H1 (cell line): ENCODE measurements around the gene CACNA1E. TPM values are rescaled to one million over a fixed set of nuclear protein-coding genes. Genes with fewer than 3 reads are reported as not detected.

Experiments
- CTCF ChIA-PET: fragments of 300-600 bp; sonication (Branson Sonifier 250); formaldehyde crosslinking; loops from one replicate; lab custom pipeline; 2021; ENCODE audit not compliant: partially characterized antibody; lab: Charles Lee
- POLR2A ChIA-PET: fragments of 300-600 bp; sonication (Branson Sonifier 250); formaldehyde crosslinking; loops from one replicate; lab custom pipeline; 2021; ENCODE audit warnings: inconsistent platforms; ENCODE audit not compliant: partially characterized antibody; lab: Charles Lee
- DNase-seq, 2 experiments: peaks; one replicate each; pipeline versions ENCODE4 v3.0.0 to v3.0.0-alpha.2; 2010 to 2022; ENCODE audit warnings: low spot score in 2 of 2, low read depth in 1 of 2, mixed read lengths in 1 of 2
- FAIRE-seq: peaks from 2 replicates; lab custom pipeline; 2011; peaks lifted over from hg19 to GRCh38; lab: Jason Lieb, UNC
- H2AFZ ChIP-seq: 2 replicates; pipeline ENCODE4 v1.8.1; 2012; ENCODE audit warnings: low read length, inconsistent platforms
- H2AK5ac ChIP-seq: 2 replicates; pipeline ENCODE4 v1.6.1; 2013; ENCODE audit warnings: low read depth, low read length
- H2BK120ac ChIP-seq: replicated peaks from 2 replicates; pipeline ENCODE3; 2013; ENCODE audit warnings: low read depth, low read length, inconsistent platforms
- H2BK12ac ChIP-seq: 2 replicates; pipeline ENCODE4 v1.6.1; 2013; ENCODE audit warnings: low read depth, low read length
- H2BK15ac ChIP-seq: 2 replicates; pipeline ENCODE4 v1.6.1; 2013; ENCODE audit warnings: low read length
- H2BK20ac ChIP-seq: 2 replicates; pipeline ENCODE4 v1.6.1; 2013; ENCODE audit warnings: low read length
- H2BK5ac ChIP-seq: 2 replicates; pipeline ENCODE4 v1.6.1; 2013; ENCODE audit warnings: low read depth, low read length
- H3K14ac ChIP-seq: 2 replicates; pipeline ENCODE4 v1.6.1; 2013; ENCODE audit warnings: inconsistent platforms; ENCODE audit not compliant: insufficient read length
- H3K18ac ChIP-seq: 2 replicates; pipeline ENCODE4 v1.6.1; 2013; ENCODE audit warnings: low read length; ENCODE audit errors: extremely low read depth
- H3K23ac ChIP-seq: 2 replicates; pipeline ENCODE4 v1.6.1; 2013; ENCODE audit warnings: inconsistent platforms; ENCODE audit not compliant: insufficient read length
- H3K23me2 ChIP-seq: 2 replicates; pipeline ENCODE4 v1.6.1; 2013; ENCODE audit warnings: low read depth, low read length
- H3K27ac ChIP-seq: 2 replicates; pipeline ENCODE4 v1.6.1; 2011; ENCODE audit warnings: low read depth, low read length, inconsistent platforms
- H3K27me3 ChIP-seq, 4 experiments: replicated peaks in 1 of 4; 1 replicate in 1 of 4; 2 replicates in 3 of 4; pipeline versions ENCODE4 v1.6.1 to v1.8.1; 2011 to 2013; ENCODE audit warnings: low read length in 3 of 4, mild to moderate bottlenecking in 3 of 4, inconsistent platforms in 2 of 4, mixed read lengths in 2 of 4, moderate library complexity in 1 of 4; ENCODE audit not compliant: control insufficient read depth in 3 of 4, insufficient read depth in 3 of 4; ENCODE audit errors: extremely low read depth in 1 of 4
- H3K36me3 ChIP-seq, 4 experiments: 2 replicates each; pipeline versions ENCODE4 v1.6.1 to v1.8.1; 2011 to 2013; ENCODE audit warnings: mild to moderate bottlenecking in 4 of 4, low read length in 3 of 4, moderate library complexity in 2 of 4, control low read depth in 1 of 4, inconsistent platforms in 1 of 4; ENCODE audit not compliant: insufficient read depth in 4 of 4, control insufficient read depth in 2 of 4
- H3K4ac ChIP-seq: replicated peaks from 2 replicates; pipeline ENCODE3; 2013; ENCODE audit warnings: low read length, low read depth, mixed read lengths, inconsistent platforms; ENCODE audit not compliant: insufficient read length
- H3K4me1 ChIP-seq, 4 experiments: replicated peaks in 1 of 4; 1 replicate in 1 of 4; 2 replicates in 3 of 4; pipeline versions ENCODE4 v1.6.1 to v1.8.1; 2011 to 2013; ENCODE audit warnings: low read length in 3 of 4, inconsistent platforms in 2 of 4, mixed read lengths in 1 of 4; ENCODE audit not compliant: insufficient read depth in 4 of 4, control insufficient read depth in 3 of 4
- H3K4me2 ChIP-seq, 2 experiments: 2 replicates each; pipeline versions ENCODE4 v1.6.1 to v1.8.1; 2011 to 2013; ENCODE audit warnings: low read depth in 2 of 2, low read length in 2 of 2, control low read depth in 1 of 2, inconsistent platforms in 1 of 2, mild to moderate bottlenecking in 1 of 2; ENCODE audit not compliant: insufficient read depth in 1 of 2
- H3K4me3 ChIP-seq, 4 experiments: fragments of 200-600, 300-600 bp in 1 of 4; sonication (generic), shearing (Covaris generic), sonication (Bioruptor Twin) in 1 of 4; 2 replicates each; pipeline versions ENCODE4 v1.5.1 to v1.8.1; 2011 to 2016; ENCODE audit warnings: low read length in 4 of 4, low read depth in 3 of 4, control low read depth in 2 of 4, inconsistent platforms in 2 of 4, mild to moderate bottlenecking in 2 of 4, mixed read lengths in 1 of 4, moderate library complexity in 1 of 4; ENCODE audit not compliant: insufficient read depth in 2 of 4; ENCODE audit errors: extremely low read depth in 1 of 4
- H3K56ac ChIP-seq: replicated peaks from 2 replicates; pipeline ENCODE3; 2013; ENCODE audit warnings: low read depth, mild to moderate bottlenecking, mixed read lengths, low read length, inconsistent platforms; ENCODE audit not compliant: insufficient read length
- H3K79me1 ChIP-seq: 2 replicates; pipeline ENCODE4 v1.6.1; 2013; ENCODE audit warnings: low read depth, low read length, control low read depth
- H3K79me2 ChIP-seq, 2 experiments: 2 replicates each; pipeline versions ENCODE4 v1.6.1 to v1.8.1; 2012 to 2013; ENCODE audit warnings: low read length in 2 of 2, mild to moderate bottlenecking in 2 of 2, inconsistent platforms in 1 of 2; ENCODE audit not compliant: insufficient read depth in 2 of 2, control insufficient read depth in 1 of 2
- H3K9ac ChIP-seq, 4 experiments: replicated peaks in 1 of 4; 1 replicate in 1 of 4; 2 replicates in 3 of 4; pipeline versions ENCODE4 v1.6.1 to v1.8.1; 2011 to 2013; ENCODE audit warnings: low read depth in 3 of 4, low read length in 3 of 4, control low read depth in 2 of 4, mild to moderate bottlenecking in 2 of 4, moderate library complexity in 2 of 4, inconsistent platforms in 1 of 4; ENCODE audit errors: extremely low read depth in 1 of 4
- H3K9me3 ChIP-seq, 2 experiments: 2 replicates each; pipeline versions ENCODE4 v1.6.1 to v1.8.1; 2012 to 2013; ENCODE audit warnings: mild to moderate bottlenecking in 2 of 2, moderate library complexity in 2 of 2, control low read depth in 1 of 2, inconsistent platforms in 1 of 2, low read depth in 1 of 2, low read length in 1 of 2, mixed read lengths in 1 of 2; ENCODE audit not compliant: insufficient read depth in 2 of 2
- H4K20me1 ChIP-seq, 2 experiments: replicated peaks in 1 of 2; 2 replicates each; pipeline versions ENCODE3 to v1.8.1; 2011 to 2013; ENCODE audit warnings: inconsistent platforms in 2 of 2, low read length in 2 of 2, mild to moderate bottlenecking in 1 of 2; ENCODE audit not compliant: insufficient read depth in 2 of 2, control insufficient read depth in 1 of 2
- H4K5ac ChIP-seq: 2 replicates; pipeline ENCODE4 v1.6.1; 2013; ENCODE audit warnings: low read length, low read depth, mixed read lengths, inconsistent platforms; ENCODE audit not compliant: insufficient read length
- H4K8ac ChIP-seq: 2 replicates; pipeline ENCODE4 v1.8.0; 2013; ENCODE audit warnings: mild to moderate bottlenecking, moderate library complexity, low read length, inconsistent platforms; ENCODE audit not compliant: insufficient read depth; ENCODE audit errors: extremely low read depth
- H4K91ac ChIP-seq: replicated peaks from 2 replicates; pipeline ENCODE3; 2013; ENCODE audit warnings: low read length, mixed read lengths, inconsistent platforms; ENCODE audit not compliant: insufficient read length
- CHD1 ChIP-seq: IDR thresholded peaks from 2 replicates; pipeline ENCODE4 v1.6.1; 2012; ENCODE audit warnings: low read depth, low read length, improper control_type of control experiment
- EP300 ChIP-seq, 2 experiments: IDR thresholded peaks; 1 replicate in 1 of 2; 2 replicates in 1 of 2; pipeline ENCODE4 v1.6.1; 2011 to 2012; ENCODE audit warnings: low read depth in 2 of 2, low read length in 2 of 2, mild to moderate bottlenecking in 2 of 2, borderline replicate concordance in 1 of 2, inconsistent platforms in 1 of 2, moderate library complexity in 1 of 2
- GTF2F1 ChIP-seq: IDR thresholded peaks from 2 replicates; pipeline ENCODE4 v1.6.1; 2012; ENCODE audit warnings: low read depth, low read length, improper control_type of control experiment, borderline replicate concordance
- KDM1A ChIP-seq: fragments of 200-600, 300-600 bp; sonication (generic); IDR thresholded peaks from 2 replicates; pipeline ENCODE4 v1.7.1; 2016; ENCODE audit warnings: mild to moderate bottlenecking, low read length, borderline replicate concordance
- MAX ChIP-seq: IDR thresholded peaks from 2 replicates; pipeline ENCODE4 v1.6.1; 2012; ENCODE audit warnings: inconsistent platforms
- NRF1 ChIP-seq: IDR thresholded peaks from 2 replicates; pipeline ENCODE4 v1.6.1; 2011; ENCODE audit warnings: mild to moderate bottlenecking, low read depth, low read length, improper control_type of control experiment
- RBBP5 ChIP-seq: IDR thresholded peaks from 2 replicates; pipeline ENCODE4 v1.7.1; 2012; ENCODE audit warnings: low read depth, mild to moderate bottlenecking, inconsistent platforms, low read length, moderate library complexity, borderline replicate concordance
- SAP30 ChIP-seq: fragments of 300-600 bp; sonication (generic); IDR thresholded peaks from 2 replicates; pipeline ENCODE4 v1.7.1; 2012; ENCODE audit warnings: low read length, moderate library complexity, mild to moderate bottlenecking, inconsistent platforms; ENCODE audit not compliant: insufficient read depth, insufficient replicate concordance
- SIN3A ChIP-seq, 2 experiments: IDR thresholded peaks in 1 of 2; conservative IDR thresholded peaks in 1 of 2; 2 replicates each; pipeline ENCODE4 v1.6.1; 2011 to 2012; ENCODE audit warnings: low read length in 2 of 2, improper control_type of control experiment in 1 of 2, low read depth in 1 of 2, mild to moderate bottlenecking in 1 of 2
- YY1 ChIP-seq: IDR thresholded peaks from 2 replicates; pipeline ENCODE4 v1.6.1; 2011; ENCODE audit warnings: low read depth, mild to moderate bottlenecking, low read length
- WGBS, 2 experiments: shearing (Covaris generic) in 1 of 2; methylation state at CpG; one replicate each; pipeline versions ENCODE4 v1.1.6 to v1.1.7; 2013 to 2015; ENCODE audit warnings: low lambda C conversion rate in 2 of 2, mixed read lengths in 2 of 2, inconsistent platforms in 1 of 2, low coverage in 1 of 2, missing lambda C conversion rate in 1 of 2; ENCODE audit not compliant: insufficient replicate concordance in 2 of 2, insufficient coverage in 1 of 2, insufficient read length in 1 of 2; ENCODE audit errors: extremely low coverage in 1 of 2, missing lambda C conversion rate in 1 of 2; 5-methylcytosine and 5-hydroxymethylcytosine counted together
- polyA plus RNA-seq, 7 experiments: library from polyadenylated mRNA; depleted of rRNA in 3 of 7; stranded (reverse) in 5 of 7; unstranded in 2 of 7; fragments of >200 nt in 5 of 7; fragments of 200-250 nt in 2 of 7; gene quantifications; 1 replicate in 5 of 7; 2 replicates in 1 of 7; 4 replicates in 1 of 7; pipeline versions ENCODE4 v1.2.1 to v1.2.3, GENCODE V29; 2011 to 2013; ENCODE audit warnings: missing spikeins in 2 of 7, mixed read lengths in 2 of 7
- total RNA-seq: library from RNA; stranded (reverse); fragmentation: NEBNext Ultra II Directional; extraction: Animal tissue kit (Norgen Biotek cat#: 25700); gene quantifications from 2 replicates; pipeline ENCODE4 v1.2.1, GENCODE V29; 2021
- TF ChIP-seq, protein P1 (sequence below), 3 experiments: IDR thresholded peaks; 1 replicate in 2 of 3; 2 replicates in 1 of 3; pipeline versions ENCODE4 v1.5.1 to v1.6.1; 2011; ENCODE audit warnings: low read length in 3 of 3, mild to moderate bottlenecking in 3 of 3, inconsistent platforms in 2 of 3, low read depth in 1 of 3, moderate library complexity in 1 of 3; ENCODE audit not compliant: insufficient read depth in 1 of 3; ENCODE audit errors: control extremely low read depth in 1 of 3

Gene CACNA1E
- total and polyA plus RNA-seq, 2 of the 8 experiments (the other 6 are each of a cell fraction or from before 2014, with no cell fraction given) = 0.98 to 1.3 TPM

GRCh38 chr1:181556631-181557030 lies 73.3 kb downstream of the CACNA1E start:
- no peak overlapping the region for H2BK120ac ChIP-seq
- no peaks in the 10 kb centered on the region; a peak in 1 of 7 replicates for H3K27me3 ChIP-seq
- H3K4me2 ChIP-seq = no peak overlapping the region
- H3K9me3 ChIP-seq = no peaks in the 10 kb centered on the region
- H2BK15ac ChIP-seq = no peak overlapping the region
- no peaks in the 10 kb centered on the region for H3K79me2 ChIP-seq
- H2AK5ac ChIP-seq = no peak overlapping the region
- no peak overlapping the region for H2AFZ ChIP-seq
- no peak overlapping the region for H3K4me3 ChIP-seq
- peaks cover 0 to 5% (median 3%) of the 10 kb centered on the region in 4 experiments; a peak in 6 of 7 replicates for H3K4me1 ChIP-seq
- H3K56ac ChIP-seq = no peak overlapping the region
- FAIRE-seq (no peak), DNase-seq (no peak)
- H3K18ac ChIP-seq = no peak overlapping the region
- H4K8ac ChIP-seq = no peak overlapping the region
- WGBS, 2 experiments = 91% methylated on average over 2 of the region's 2 CpGs; no CpG with 5 or more reads in 1 of the 2 experiments
- no peaks in the 10 kb centered on the region for H4K20me1 ChIP-seq
- no peak overlapping the region for H3K9ac ChIP-seq
- H2BK5ac ChIP-seq = no peak overlapping the region
- no peak overlapping the region for H4K5ac ChIP-seq
- H4K91ac ChIP-seq = no peak overlapping the region
- CTCF ChIA-PET = no interaction called here
- no peak overlapping the region for H3K27ac ChIP-seq
- no peaks in the 10 kb centered on the region for H3K36me3 ChIP-seq
- no peak overlapping the region for H3K4ac ChIP-seq
- POLR2A ChIA-PET = no interaction called here
- H3K23me2 ChIP-seq = no peaks in the 10 kb centered on the region; the same call in 1 of the 2 replicates
- H3K23ac ChIP-seq = no peak overlapping the region
- H2BK20ac ChIP-seq = no peak overlapping the region
- no peak overlapping the region for H3K14ac ChIP-seq
- no peaks in the 10 kb centered on the region for H3K79me1 ChIP-seq
- H2BK12ac ChIP-seq = no peak overlapping the region
- TF ChIP-seq YY1 (no peak), EP300 (IDR thresholded peaks at IDR 0.05; ENCODE audit: borderline replicate concordance in 1 of 2, low read depth in 2 of 2, low read length in 2 of 2) (no peak), CHD1 (no peak), GTF2F1 (no peak), MAX (no peak), RBBP5 (no peak), KDM1A (no peak), SAP30 (no peak), SIN3A (conservative IDR thresholded peaks at IDR 0.05 in 1 of 2, IDR thresholded peaks at IDR 0.05 in 1 of 2; ENCODE audit: low read depth in 1 of 2, low read length in 2 of 2) (no peak), NRF1 (no peak)
- TF ChIP-seq, protein P1, sequence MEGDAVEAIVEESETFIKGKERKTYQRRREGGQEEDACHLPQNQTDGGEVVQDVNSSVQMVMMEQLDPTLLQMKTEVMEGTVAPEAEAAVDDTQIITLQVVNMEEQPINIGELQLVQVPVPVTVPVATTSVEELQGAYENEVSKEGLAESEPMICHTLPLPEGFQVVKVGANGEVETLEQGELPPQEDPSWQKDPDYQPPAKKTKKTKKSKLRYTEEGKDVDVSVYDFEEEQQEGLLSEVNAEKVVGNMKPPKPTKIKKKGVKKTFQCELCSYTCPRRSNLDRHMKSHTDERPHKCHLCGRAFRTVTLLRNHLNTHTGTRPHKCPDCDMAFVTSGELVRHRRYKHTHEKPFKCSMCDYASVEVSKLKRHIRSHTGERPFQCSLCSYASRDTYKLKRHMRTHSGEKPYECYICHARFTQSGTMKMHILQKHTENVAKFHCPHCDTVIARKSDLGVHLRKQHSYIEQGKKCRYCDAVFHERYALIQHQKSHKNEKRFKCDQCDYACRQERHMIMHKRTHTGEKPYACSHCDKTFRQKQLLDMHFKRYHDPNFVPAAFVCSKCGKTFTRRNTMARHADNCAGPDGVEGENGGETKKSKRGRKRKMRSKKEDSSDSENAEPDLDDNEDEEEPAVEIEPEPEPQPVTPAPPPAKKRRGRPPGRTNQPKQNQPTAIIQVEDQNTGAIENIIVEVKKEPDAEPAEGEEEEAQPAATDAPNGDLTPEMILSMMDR (IDR thresholded peaks at IDR 0.05; ENCODE audit: control extremely low read depth in 1 of 3, insufficient read depth in 1 of 3, low read depth in 1 of 3, low read length in 3 of 3) = no peak
